Parathyroid adenoma (tissue), 2 donors: Measurements from ENCODE around the gene YWHAQ.
A peak's percentile ranks its signal among the peaks of the same experiment; 100 is the strongest.

Source experiments
- H2AFZ ChIP-seq: fragments of 300-600 bp; sonication (generic); one replicate; pipeline ENCODE4 v1.7.0; 2017; ENCODE audit warnings: antibody characterized with exemption, mild to moderate bottlenecking
- H3K27ac ChIP-seq: fragments of 300-600 bp; sonication (generic); one replicate; pipeline ENCODE4 v1.7.0; 2017
- H3K27me3 ChIP-seq: fragments of 300-600 bp; sonication (generic); one replicate; pipeline ENCODE4 v1.7.0; 2017; ENCODE audit warnings: low read length; ENCODE audit not compliant: control insufficient read depth, insufficient read depth
- H3K36me3 ChIP-seq: fragments of 300-600 bp; sonication (generic); one replicate; pipeline ENCODE4 v1.7.0; 2017; ENCODE audit warnings: low read length; ENCODE audit not compliant: control insufficient read depth, insufficient read depth
- H3K4me1 ChIP-seq: fragments of 300-600 bp; sonication (generic); one replicate; pipeline ENCODE4 v1.7.0; 2017; ENCODE audit warnings: control low read depth
- H3K4me2 ChIP-seq: fragments of 300-600 bp; sonication (generic); one replicate; pipeline ENCODE4 v1.7.0; 2017; ENCODE audit warnings: low read length
- H3K4me3 ChIP-seq: fragments of 300-600 bp; sonication (generic); one replicate; pipeline ENCODE4 v1.7.0; 2017; ENCODE audit warnings: low read depth, low read length
- H3K79me2 ChIP-seq: fragments of 300-600 bp; sonication (generic); one replicate; pipeline ENCODE4 v1.7.0; 2017; ENCODE audit warnings: control low read depth
- H3K9ac ChIP-seq: fragments of 300-600 bp; sonication (generic); one replicate; pipeline ENCODE4 v1.7.0; 2017; ENCODE audit warnings: mild to moderate bottlenecking
- H3K9me3 ChIP-seq: fragments of 300-600 bp; sonication (generic); one replicate; pipeline ENCODE4 v1.7.0; 2017; ENCODE audit warnings: low read length; ENCODE audit not compliant: control insufficient read depth
- TF ChIP-seq, protein P1 (sequence below): fragments of 300-600 bp; sonication (generic); IDR thresholded peaks from one replicate; pipeline ENCODE4 v1.7.0; 2017; ENCODE audit warnings: antibody characterized with exemption, mild to moderate bottlenecking
- donor health status: primary hyperparathyroidism.

Gene YWHAQ

DNA sequence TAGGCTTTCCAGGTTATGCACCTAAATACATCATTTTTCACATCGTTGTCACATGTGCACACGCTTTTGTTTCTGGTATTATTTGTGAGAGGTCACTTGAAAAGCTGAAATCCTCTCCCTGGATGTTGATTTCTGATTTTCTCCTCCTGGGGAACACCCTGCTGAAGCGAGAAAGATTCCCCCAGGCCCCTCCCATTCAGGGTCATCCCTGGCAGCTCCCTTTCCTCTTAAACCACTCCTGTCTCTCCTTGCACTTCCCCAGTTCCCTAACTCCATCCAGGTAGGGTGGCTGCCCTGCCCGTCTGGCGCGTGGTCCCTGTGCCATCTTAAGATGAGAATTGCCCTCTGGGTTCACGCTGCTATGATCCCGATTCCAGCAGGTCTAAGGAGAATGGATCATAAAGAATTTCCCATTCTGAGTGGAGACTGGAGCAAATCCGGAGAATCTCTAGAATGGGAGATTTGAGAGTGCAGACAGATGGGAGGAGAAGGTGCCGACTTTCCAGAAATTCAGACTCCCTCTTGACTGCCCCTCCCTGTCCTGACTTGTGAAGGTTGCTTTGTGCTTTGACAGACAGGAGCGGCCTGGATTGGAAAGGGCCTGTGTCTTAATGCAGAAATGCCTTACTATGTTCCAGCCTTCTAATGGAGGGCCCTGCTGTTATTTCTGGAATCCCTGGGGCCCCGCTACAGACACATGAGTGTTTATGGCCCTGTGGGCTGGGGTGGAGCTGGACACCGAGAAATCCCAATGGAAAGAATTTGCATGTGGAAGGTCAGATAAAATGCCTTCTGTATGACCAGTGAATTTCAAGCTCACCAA, 1.3 kb upstream of the YWHAQ start:
- H3K27me3 ChIP-seq, result no peaks in the 10 kb centered on the region
- H3K4me1 ChIP-seq, result peaks cover 26% of the 10 kb centered on the region
- H3K9me3 ChIP-seq, result no peaks in the 10 kb centered on the region
- no peak overlapping the region for H3K4me2 ChIP-seq
- H3K4me3 ChIP-seq, result no peak overlapping the region
- no peak overlapping the region for H3K27ac ChIP-seq
- peaks cover 14% of the 10 kb centered on the region for H3K79me2 ChIP-seq
- peak overlapping the region; percentile 97 for H2AFZ ChIP-seq
- H3K36me3 ChIP-seq, result no peaks in the 10 kb centered on the region
- H3K9ac ChIP-seq, result no peak overlapping the region
- TF ChIP-seq, protein P1, sequence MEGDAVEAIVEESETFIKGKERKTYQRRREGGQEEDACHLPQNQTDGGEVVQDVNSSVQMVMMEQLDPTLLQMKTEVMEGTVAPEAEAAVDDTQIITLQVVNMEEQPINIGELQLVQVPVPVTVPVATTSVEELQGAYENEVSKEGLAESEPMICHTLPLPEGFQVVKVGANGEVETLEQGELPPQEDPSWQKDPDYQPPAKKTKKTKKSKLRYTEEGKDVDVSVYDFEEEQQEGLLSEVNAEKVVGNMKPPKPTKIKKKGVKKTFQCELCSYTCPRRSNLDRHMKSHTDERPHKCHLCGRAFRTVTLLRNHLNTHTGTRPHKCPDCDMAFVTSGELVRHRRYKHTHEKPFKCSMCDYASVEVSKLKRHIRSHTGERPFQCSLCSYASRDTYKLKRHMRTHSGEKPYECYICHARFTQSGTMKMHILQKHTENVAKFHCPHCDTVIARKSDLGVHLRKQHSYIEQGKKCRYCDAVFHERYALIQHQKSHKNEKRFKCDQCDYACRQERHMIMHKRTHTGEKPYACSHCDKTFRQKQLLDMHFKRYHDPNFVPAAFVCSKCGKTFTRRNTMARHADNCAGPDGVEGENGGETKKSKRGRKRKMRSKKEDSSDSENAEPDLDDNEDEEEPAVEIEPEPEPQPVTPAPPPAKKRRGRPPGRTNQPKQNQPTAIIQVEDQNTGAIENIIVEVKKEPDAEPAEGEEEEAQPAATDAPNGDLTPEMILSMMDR, result no peak

DNA sequence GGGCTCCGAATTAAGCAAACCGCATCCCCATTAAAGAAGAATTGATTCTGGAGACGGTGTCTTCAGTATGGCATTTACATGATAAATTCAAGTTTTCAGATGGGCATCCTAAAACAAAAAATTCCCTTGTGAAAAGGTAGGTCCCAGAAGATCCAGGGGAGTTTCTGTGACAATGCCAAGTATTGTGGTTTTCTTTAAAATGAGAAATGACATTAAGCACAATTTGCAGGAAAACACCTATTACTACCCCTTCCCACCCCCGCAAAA, 689 bp upstream of the YWHAQ start:
- Histone ChIP-seq H3K27me3 (no peaks in the 10 kb centered on the region), H3K36me3 (no peaks in the 10 kb centered on the region), H3K79me2 (peaks cover 20% of the 10 kb centered on the region), H3K4me1 (peaks cover 26% of the 10 kb centered on the region), H3K27ac (peak overlapping the region; percentile 87), H3K9ac (no peak overlapping the region), H3K9me3 (no peaks in the 10 kb centered on the region), H3K4me3 (peak overlapping the region; percentile 86), H2AFZ (peak overlapping the region; percentile 97), H3K4me2 (peak overlapping the region; percentile 60)
- TF ChIP-seq, protein P1, result no peak

DNA sequence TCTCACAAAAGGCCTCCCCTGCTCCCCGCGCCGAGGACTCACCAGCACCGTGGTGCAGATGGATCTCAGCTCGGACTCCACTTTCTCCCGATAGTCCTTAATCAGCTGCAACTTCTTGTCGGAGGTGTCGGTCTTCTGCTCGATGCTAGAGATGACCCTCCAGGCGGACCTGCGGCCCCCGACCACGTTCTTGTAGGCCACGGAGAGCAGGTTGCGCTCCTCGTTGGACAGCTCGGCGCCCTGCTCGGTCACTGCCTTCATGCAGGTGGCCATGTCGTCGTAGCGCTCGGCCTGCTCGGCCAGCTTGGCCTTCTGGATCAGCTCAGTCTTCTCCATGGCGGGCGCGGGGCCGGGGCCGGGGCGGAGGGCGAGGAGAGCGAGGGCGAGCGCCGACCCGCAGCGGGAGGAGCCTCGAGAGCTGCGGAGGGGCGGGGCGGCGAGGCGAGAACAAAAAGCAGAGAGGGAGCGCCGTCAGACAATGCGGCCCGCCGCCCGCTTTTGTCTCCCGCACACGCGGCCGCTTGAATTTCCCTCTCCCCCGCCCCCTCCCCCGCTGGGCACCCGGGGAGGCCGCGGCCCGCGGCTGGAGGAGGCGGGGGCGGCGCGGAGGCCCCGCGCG, 571 bp downstream of the YWHAQ start:
- TF ChIP-seq, protein P1, result no peak
- no peak overlapping the region for H3K9ac ChIP-seq
- no peaks in the 10 kb centered on the region for H3K27me3 ChIP-seq
- H3K9me3 ChIP-seq, result no peaks in the 10 kb centered on the region
- peak overlapping the region; percentile 87 for H3K27ac ChIP-seq
- H3K79me2 ChIP-seq, result peaks cover 29% of the 10 kb centered on the region
- H3K4me3 ChIP-seq, result peak overlapping the region; percentile 77
- peak overlapping the region; percentile 79 for H3K4me2 ChIP-seq
- no peaks in the 10 kb centered on the region for H3K36me3 ChIP-seq
- peak overlapping the region; percentile 97 for H2AFZ ChIP-seq
- H3K4me1 ChIP-seq, result peaks cover 26% of the 10 kb centered on the region

DNA sequence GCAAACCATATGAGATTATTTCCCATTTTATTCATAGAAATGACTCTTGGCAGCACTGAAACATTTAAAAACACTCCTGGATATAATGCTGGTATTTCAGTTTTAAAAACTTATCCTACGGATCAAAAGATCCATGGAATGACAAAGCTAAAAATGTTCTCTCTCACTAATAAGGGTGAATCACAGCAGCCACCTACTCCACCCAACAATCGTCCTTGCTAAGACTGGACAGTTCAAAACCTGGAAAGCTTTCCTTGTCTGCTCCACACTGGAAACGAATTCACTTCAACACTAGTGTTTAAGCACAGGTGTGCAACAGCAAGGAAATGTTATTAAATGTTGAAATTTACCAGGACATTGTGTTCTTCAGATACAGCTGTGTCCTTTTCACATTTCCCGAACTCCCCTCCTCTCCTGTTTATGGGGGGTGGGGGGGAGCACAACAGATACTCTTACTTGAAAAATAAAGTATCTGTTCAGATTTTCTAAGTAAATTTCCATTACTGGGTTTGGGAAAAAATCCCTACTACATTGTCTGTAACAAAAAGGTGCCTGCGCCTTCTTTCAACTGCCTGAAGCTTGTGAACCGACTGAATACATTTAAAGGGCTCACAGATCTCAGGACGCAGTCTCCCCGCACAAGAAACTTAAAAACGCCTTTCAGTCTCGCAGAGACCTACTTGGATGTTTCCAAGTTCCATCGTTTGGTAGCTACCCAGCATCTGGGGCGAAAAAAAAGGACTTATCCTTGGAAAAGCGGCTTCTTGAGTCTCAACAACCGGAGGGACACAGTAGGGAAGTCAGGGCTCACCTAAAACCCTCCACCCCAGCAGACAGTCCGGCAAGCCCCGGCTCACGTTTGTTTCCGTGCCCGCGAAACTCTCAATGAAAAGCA, 1.3 kb downstream of the YWHAQ start:
- Histone ChIP-seq H3K9ac (no peak overlapping the region), H3K27me3 (no peaks in the 10 kb centered on the region), H3K36me3 (no peaks in the 10 kb centered on the region), H3K4me1 (peaks cover 26% of the 10 kb centered on the region), H3K4me3 (peak overlapping the region; percentile 77), H3K79me2 (peaks cover 37% of the 10 kb centered on the region), H3K4me2 (peak overlapping the region; percentile 79), H3K27ac (peak overlapping the region; percentile 87), H2AFZ (peak overlapping the region; percentile 97), H3K9me3 (no peaks in the 10 kb centered on the region)
- TF ChIP-seq, protein P1, result no peak
